ENCODE data around the gene UCN3. TPM values are rescaled to one million over a fixed set of nuclear protein-coding genes. Genes with fewer than 3 reads are reported as not detected.
"Not testable (repeated sequence)": the region's sequence is repeated elsewhere in the genome, so short reads cannot be mapped to it uniquely, and the experiment has no call there.

The UCN3 gene
- total RNA-seq, 1 experiment from 2014 or later = not detected

DNA sequence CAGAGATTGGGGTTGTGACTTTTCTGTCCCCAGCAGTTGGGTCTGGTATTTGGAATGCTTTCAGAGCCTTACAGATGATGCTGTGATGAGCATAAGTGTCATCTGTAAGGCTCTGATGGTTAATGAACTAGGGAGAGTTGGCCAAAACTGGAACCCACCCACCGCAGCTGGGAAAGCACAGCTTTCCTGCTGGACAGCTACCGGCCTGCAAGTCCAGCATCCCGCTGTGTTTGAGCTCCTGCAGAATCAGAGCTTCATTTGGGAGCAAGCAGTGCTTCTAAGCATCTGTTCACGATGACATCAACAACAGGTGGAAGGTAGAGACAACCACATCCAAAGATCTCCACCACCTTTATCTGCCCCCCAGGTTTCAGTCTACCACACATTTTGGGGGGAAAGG lies 11.7 kb downstream of the UCN3 start:
- H3K4me3 Mint-ChIP-seq (ENCODE audit: unreplicated experiment) = no peak overlapping the region
- no peaks in the 10 kb centered on the region for H3K4me1 ChIP-seq
- no peaks in the 10 kb centered on the region for H3K27me3 Mint-ChIP-seq (ENCODE audit: insufficient read depth, unreplicated experiment)
- H3K4me3 ChIP-seq (ENCODE audit: low read depth, low read length) = no peak overlapping the region
- no TSS peak for BruUV-seq (replicated peaks)
- TF ChIP-seq, protein P1, sequence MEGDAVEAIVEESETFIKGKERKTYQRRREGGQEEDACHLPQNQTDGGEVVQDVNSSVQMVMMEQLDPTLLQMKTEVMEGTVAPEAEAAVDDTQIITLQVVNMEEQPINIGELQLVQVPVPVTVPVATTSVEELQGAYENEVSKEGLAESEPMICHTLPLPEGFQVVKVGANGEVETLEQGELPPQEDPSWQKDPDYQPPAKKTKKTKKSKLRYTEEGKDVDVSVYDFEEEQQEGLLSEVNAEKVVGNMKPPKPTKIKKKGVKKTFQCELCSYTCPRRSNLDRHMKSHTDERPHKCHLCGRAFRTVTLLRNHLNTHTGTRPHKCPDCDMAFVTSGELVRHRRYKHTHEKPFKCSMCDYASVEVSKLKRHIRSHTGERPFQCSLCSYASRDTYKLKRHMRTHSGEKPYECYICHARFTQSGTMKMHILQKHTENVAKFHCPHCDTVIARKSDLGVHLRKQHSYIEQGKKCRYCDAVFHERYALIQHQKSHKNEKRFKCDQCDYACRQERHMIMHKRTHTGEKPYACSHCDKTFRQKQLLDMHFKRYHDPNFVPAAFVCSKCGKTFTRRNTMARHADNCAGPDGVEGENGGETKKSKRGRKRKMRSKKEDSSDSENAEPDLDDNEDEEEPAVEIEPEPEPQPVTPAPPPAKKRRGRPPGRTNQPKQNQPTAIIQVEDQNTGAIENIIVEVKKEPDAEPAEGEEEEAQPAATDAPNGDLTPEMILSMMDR (IDR thresholded peaks at IDR 0.05; ENCODE audit: insufficient read depth in 1 of 2, low read depth in 1 of 2, low read length in 1 of 2, severe bottlenecking in 1 of 2, unreplicated experiment in 1 of 2) = no peak
- no peak for DNase-seq
- POLR2A ChIA-PET = interaction anchor here (0.6 kb wide), 1 partner anchor 435 kb away, joined by 3 read pairs; no protein-coding TSS in a partner anchor
- no peaks in the 10 kb centered on the region for H3K36me3 Mint-ChIP-seq (ENCODE audit: insufficient read depth, unreplicated experiment)
- intact Hi-C loops (cut with micrococcal nuclease; ENCODE audit: unreplicated experiment) = no loop called here
- peaks cover 4% of the 10 kb centered on the region; the same call in 1 of the 2 replicates for H3K9me3 ChIP-seq
- no peak overlapping the region for H3K27ac Mint-ChIP-seq (ENCODE audit: unreplicated experiment)
- H3K36me3 ChIP-seq (ENCODE audit: control insufficient read depth, insufficient read depth, low read length) = no peaks in the 10 kb centered on the region
- peaks cover 12% of the 10 kb centered on the region for H3K9me3 Mint-ChIP-seq (ENCODE audit: unreplicated experiment)
- peaks cover 6% of the 10 kb centered on the region for H3K4me1 Mint-ChIP-seq (ENCODE audit: low read depth, unreplicated experiment)
- no peaks in the 10 kb centered on the region for H3K27me3 ChIP-seq (replicated peaks; ENCODE audit: control insufficient read depth, insufficient read depth, low read length)
- CTCF ChIA-PET = no interaction called here

- H3K4me1 Mint-ChIP-seq (ENCODE audit: low read depth, unreplicated experiment); H3K4me1 ChIP-seq; BruUV-seq (replicated peaks); H3K27me3 ChIP-seq (replicated peaks; ENCODE audit: control insufficient read depth, insufficient read depth, low read length); H3K27ac Mint-ChIP-seq (ENCODE audit: unreplicated experiment); intact Hi-C loops (cut with micrococcal nuclease; ENCODE audit: unreplicated experiment); H3K4me3 Mint-ChIP-seq (ENCODE audit: unreplicated experiment); H3K36me3 Mint-ChIP-seq (ENCODE audit: insufficient read depth, unreplicated experiment); CTCF ChIA-PET; H3K4me3 ChIP-seq (ENCODE audit: low read depth, low read length); H3K9me3 Mint-ChIP-seq (ENCODE audit: unreplicated experiment); H3K9me3 ChIP-seq; H3K36me3 ChIP-seq (ENCODE audit: control insufficient read depth, insufficient read depth, low read length); DNase-seq; H3K27me3 Mint-ChIP-seq (ENCODE audit: insufficient read depth, unreplicated experiment): not testable (repeated sequence)
- POLR2A ChIA-PET = interaction anchor here (0.6 kb wide), 1 partner anchor 434 kb away, joined by 4 read pairs; the partner anchor contains the start of gene GDI2
These were observed 14.4 kb downstream of the UCN3 start for GRCh38 chr10:5379202-5379601.

DNA sequence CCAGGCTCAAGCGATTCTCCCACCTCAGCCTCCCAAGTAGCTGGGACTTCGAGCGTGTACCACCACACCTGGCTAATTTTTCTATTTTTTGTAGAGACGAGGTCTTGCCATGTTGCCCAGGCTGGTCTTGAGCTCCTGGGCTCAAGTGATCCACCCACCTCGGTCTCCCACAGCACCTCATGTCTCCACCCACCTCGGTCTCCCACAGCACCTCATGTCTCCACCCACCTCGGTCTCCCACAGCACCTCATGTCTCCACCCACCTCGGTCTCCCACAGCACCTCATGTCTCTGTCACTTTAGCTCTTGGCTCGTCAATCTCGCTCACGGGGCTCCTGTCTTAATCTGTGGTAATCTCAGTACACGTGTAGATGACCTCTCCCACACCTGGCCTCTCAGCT lies 15.6 kb downstream of the UCN3 start:
- DNase-seq; POLR2A ChIA-PET; H3K4me3 ChIP-seq (ENCODE audit: low read depth, low read length); H3K27ac Mint-ChIP-seq (ENCODE audit: unreplicated experiment); H3K36me3 ChIP-seq (ENCODE audit: control insufficient read depth, insufficient read depth, low read length); H3K4me1 Mint-ChIP-seq (ENCODE audit: low read depth, unreplicated experiment); H3K4me3 Mint-ChIP-seq (ENCODE audit: unreplicated experiment); H3K9me3 ChIP-seq; BruUV-seq (replicated peaks); H3K36me3 Mint-ChIP-seq (ENCODE audit: insufficient read depth, unreplicated experiment); H3K4me1 ChIP-seq; H3K27me3 Mint-ChIP-seq (ENCODE audit: insufficient read depth, unreplicated experiment); H3K9me3 Mint-ChIP-seq (ENCODE audit: unreplicated experiment); H3K27me3 ChIP-seq (replicated peaks; ENCODE audit: control insufficient read depth, insufficient read depth, low read length); CTCF ChIA-PET: not testable (repeated sequence)
- intact Hi-C loops (cut with micrococcal nuclease; ENCODE audit: unreplicated experiment) = loop anchor here (5.0 kb wide), 1 partner anchor 563 kb away; no protein-coding TSS in a partner anchor

DNA sequence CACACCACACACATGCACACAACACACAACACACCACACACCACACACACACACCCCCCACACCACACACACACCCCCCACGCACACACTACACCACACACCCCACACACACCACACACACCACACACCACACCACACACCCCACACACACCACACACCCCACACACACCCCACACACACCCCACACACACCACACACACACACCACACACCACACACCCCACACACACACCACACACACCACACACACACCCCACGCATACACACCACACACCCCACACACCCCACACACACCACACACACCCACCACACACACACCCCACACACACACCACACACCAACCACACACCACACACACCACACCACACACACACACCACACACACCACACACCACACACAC lies 16.4 kb downstream of the UCN3 start:
- ChIA-PET POLR2A (no interaction called here), CTCF (no interaction called here)
- Histone ChIP-seq H3K27me3 (replicated peaks; ENCODE audit: control insufficient read depth, insufficient read depth, low read length) (no peaks in the 10 kb centered on the region), H3K9me3 (peaks cover 17% of the 10 kb centered on the region), H3K4me3 (ENCODE audit: low read depth, low read length) (no peak overlapping the region), H3K4me1 (no peaks in the 10 kb centered on the region), H3K36me3 (ENCODE audit: control insufficient read depth, insufficient read depth, low read length) (no peaks in the 10 kb centered on the region)
- TF ChIP-seq, protein P1 (IDR thresholded peaks at IDR 0.05; ENCODE audit: insufficient read depth in 1 of 2, low read depth in 1 of 2, low read length in 1 of 2, severe bottlenecking in 1 of 2, unreplicated experiment in 1 of 2) = no peak
- H3K27ac Mint-ChIP-seq (ENCODE audit: unreplicated experiment) = no peak overlapping the region
- H3K4me1 Mint-ChIP-seq (ENCODE audit: low read depth, unreplicated experiment) = no peaks in the 10 kb centered on the region
- BruUV-seq (replicated peaks) = no TSS peak
- intact Hi-C loops (cut with micrococcal nuclease; ENCODE audit: unreplicated experiment) = loop anchor here (5.0 kb wide), 1 partner anchor 564 kb away; no protein-coding TSS in a partner anchor
- no peaks in the 10 kb centered on the region for H3K27me3 Mint-ChIP-seq (ENCODE audit: insufficient read depth, unreplicated experiment)
- H3K36me3 Mint-ChIP-seq (ENCODE audit: insufficient read depth, unreplicated experiment) = no peaks in the 10 kb centered on the region
- peaks cover 13% of the 10 kb centered on the region for H3K9me3 Mint-ChIP-seq (ENCODE audit: unreplicated experiment)
- no peak overlapping the region for H3K4me3 Mint-ChIP-seq (ENCODE audit: unreplicated experiment)
- no peak for DNase-seq

Measured in Caco-2 (cell line).